Endometrial microvascular endothelial cells (primary cell): ENCODE data around the gene LRRN2. TPM values are rescaled to one million over a fixed set of nuclear protein-coding genes. Genes with fewer than 3 reads are reported as not detected.

Source experiments
- in situ Hi-C: cut with HindIII; loops from 2 replicates; pipeline ENCODE4 v1.10.0; 2017; ENCODE audit warnings: low sequenced_read_pairs, low pct_unique_long_range_greater_than_20kb; ENCODE audit errors: inconsistent ontology term
- total RNA-seq: library from RNA; depleted of rRNA; stranded (reverse); fragments of >200 nt; gene quantifications from one replicate; pipeline ENCODE4 v1.2.3, GENCODE V29; 2015; ENCODE audit errors: inconsistent ontology term

The LRRN2 gene
- total RNA-seq, 1 donor from 2014 or later, result not detected

DNA sequence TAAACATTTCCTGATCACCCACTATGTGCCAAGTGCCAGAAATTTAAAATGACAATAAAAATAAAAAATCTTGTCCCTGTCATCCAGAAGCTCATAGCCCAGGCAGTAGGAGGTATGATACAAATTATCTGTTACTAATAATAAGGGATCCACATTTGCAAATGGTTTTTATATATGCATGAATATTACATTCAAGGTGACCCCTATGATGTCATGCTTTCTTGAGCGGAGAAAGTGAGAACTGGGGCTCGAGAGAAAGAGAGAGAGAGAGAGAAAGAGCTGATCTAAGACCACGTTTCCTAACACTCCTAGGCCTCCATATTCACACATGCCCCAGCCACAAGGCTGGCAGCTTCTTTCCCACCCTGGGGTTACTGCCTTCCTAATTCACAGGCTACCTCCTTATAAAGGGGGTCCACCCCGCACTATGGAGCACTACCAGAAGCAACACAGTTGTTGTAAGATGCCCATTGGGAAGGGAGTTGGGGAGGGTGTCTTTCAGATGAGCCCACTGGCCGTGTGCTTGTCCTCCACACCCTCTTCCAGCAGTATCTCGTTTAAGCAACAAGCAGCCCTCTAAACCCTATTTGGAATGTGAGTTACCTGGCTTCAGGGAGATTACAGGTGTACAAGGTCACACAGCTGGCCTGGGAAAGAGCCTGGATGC, 28.8 kb upstream of the LRRN2 start:
- in situ Hi-C loops, result no loop called here

DNA sequence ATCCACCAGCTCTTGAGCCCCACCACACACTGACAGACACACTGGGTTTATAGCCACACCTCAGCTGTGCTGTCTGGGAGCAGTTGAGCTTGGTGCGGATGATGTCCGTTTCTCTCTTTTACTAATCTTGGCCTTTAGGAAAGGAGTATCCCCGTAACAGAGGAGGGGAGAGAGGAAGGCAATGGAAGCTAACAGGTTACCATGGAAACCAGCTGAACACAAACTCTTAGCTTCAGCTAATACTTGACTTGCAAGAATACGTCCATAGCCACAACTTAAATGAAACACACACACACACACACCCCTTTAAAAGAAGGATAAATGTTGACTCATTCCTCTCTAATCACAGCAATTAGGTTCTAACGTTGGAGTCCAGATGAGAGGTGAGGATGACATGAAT, 28.0 kb upstream of the LRRN2 start:
- in situ Hi-C loops, result no loop called here

- in situ Hi-C loops, result no loop called here
These were observed 27.3 kb upstream of the LRRN2 start for GRCh38 chr1:204712708-204713430.

DNA sequence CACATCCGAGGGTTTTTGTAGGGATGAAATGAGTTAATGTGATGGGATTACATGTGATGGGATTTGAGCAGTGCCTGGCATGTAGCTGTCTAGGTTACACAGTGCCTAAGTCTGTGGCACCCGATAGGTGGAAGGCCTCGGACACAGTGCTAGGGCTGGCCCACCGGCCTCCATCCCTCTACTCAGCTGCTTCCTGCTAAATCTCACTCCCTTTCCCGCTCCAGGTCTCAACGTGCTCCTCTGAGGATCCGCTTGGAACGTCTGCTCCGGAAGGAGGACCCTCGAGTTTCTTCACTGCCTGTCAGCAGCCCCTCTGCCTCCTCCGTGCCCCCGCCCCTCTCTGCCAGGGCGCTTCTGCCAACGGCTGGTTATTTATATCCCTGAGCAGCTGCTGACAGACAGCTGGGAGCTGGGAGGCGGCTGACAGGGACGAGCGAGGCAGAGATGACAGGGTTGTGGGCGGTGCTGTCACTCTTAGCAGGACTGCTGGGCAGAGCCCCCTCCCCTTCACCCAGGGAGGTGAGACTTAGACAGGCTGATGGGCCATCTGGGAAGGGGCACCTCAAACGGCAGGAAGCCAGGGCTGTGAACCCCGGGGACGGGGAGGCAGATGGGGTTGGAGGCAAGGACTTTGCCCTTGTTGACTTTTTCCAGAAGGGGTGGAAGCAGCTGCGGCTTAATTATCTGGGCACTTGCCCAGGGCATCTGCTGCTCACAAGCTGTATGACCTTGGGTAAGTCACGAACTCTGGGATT, 26.6 kb upstream of the LRRN2 start:
- in situ Hi-C loops, result no loop called here

DNA sequence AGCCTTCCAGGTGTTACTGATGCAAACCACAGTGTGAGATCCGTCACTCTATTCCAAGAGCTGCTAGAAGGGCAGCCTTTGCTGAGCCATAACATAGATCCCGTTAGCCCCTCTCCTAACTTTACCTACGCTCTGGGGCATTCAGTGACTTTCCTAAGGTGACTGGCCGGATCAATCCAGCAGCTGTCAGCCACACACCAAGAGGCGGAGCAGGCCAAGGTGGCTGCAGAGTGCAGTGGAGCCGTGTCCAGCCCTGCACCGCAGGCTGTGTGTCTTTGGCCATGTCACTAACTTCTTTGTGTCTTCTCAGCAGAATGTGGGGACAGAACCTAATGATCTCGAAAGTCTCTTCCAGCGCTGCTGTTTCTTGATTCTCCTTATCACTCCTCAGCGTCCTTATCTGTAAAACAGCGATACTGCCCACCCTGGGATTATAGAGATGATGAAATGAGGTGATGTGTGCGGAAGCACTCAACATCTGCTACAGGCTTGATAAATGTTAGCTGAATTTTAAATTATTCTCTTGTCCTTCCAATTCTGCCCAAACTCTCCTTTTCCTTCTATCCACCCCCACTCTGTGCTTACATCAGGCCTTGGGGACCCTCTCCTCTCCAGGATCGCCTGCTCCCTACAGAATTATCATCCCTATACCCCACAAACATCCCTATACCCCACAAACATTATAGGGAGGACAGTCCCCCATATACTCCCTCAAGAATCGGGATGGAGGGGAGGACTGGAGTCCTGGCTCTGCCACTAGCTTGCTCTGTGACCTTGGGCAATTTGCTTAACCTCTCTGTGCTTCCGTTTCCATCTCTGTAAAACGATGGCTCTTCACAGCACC, 25.8 kb upstream of the LRRN2 start:
- in situ Hi-C loops, result no loop called here

DNA sequence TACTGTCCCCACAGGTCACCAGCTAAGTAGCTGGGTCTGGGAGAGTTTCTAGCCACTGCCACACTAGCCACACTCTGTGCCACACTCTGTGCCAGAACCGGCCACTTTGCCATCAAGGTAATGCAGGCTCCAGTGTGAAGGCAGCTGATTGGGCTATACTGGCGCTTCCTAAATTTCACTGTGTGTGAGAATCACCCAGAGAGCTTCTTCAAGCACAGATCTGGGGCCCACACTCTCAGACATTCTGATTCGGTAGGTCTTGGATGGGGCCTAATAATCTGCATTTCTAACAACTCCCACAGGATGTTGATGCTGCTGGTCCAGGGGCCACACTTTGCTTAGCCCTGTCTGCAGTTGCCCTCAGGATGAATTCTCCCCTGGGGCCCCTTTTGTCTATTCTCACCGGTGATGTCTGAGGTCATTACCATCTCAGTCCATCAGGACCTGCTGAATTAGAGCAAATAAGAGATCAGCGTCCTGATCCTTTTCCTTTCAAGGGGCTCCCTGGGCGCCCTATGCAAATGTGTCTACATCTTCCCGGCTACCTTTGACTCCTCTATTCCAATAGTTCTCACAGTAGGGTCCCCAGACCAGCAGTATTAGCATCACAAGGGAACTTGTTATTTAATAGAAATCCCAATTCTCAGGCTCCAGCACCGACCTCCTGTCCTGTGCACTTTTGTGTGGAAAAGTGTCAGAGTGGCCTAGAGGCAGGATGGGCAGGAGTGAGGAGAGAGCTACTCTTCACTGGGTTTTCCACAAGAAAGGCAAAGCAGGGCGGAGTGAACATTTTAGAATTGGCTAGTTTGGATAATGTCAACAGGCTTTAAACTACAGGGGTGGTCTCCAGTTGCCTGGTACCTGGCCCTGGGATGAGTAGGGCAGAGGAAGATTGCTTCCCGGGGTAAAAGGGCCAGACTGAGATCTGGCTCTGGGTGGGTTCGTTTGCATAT, 24.7 kb upstream of the LRRN2 start:
- in situ Hi-C loops, result no loop called here

DNA sequence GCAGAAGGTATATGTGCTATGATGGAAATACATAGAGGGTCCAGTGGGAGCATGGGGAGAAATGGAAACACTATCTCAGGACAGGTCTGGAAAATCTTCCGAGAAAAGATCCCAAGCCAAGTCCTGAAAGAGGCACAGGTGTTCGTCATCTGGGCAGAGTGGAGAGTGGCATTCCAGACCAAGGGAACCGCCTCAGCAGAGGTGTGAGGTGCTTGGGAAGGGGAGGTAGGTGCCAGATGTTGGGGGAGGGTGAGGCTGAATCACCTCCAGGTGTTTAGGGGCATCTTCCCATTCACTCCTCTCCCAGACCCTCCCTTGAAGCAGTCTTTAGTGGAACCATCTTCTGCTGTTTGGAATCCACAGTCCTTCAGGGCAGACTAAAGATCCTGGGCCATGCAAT, 23.5 kb upstream of the LRRN2 start:
- in situ Hi-C loops, result no loop called here

DNA sequence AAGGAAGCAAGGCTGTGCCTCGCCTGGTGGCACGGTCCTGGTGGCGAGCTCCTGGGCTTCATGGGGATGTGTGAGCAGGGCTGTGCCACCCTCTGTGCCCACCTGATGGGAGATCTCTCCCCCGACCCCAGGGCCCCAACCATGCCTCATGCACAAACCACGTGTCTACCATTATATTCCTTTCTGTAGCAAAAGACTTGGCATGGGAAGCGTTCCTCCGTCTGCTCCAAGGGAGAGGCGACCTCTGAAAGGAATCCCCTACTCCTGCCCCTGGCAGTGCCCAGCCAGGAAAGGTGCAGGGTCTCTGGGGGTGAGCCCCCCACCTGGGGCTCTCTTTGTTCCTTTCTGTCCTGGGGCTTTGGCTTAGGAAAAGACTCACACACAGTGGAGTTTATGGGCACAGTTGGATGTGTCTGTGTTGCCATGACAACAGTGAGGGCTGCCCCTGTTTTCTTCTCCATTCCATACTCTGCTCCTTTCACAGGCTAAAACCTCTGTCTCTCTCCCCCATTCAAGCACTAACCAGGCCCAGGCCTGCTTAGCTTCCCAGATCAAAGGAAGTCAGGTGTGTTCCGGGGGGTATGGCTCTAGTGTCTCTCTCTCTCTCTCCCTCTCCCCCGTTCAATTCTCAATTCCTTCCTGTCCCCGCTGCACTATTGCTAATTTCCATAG, 21.4 kb upstream of the LRRN2 start:
- in situ Hi-C loops, result no loop called here

GRCh38 chr1:204705888-204706837, 20.6 kb upstream of the LRRN2 start:
- in situ Hi-C loops, result no loop called here

- in situ Hi-C loops, result no loop called here
These were observed 19.9 kb upstream of the LRRN2 start for GRCh38 chr1:204705493-204705811.

DNA sequence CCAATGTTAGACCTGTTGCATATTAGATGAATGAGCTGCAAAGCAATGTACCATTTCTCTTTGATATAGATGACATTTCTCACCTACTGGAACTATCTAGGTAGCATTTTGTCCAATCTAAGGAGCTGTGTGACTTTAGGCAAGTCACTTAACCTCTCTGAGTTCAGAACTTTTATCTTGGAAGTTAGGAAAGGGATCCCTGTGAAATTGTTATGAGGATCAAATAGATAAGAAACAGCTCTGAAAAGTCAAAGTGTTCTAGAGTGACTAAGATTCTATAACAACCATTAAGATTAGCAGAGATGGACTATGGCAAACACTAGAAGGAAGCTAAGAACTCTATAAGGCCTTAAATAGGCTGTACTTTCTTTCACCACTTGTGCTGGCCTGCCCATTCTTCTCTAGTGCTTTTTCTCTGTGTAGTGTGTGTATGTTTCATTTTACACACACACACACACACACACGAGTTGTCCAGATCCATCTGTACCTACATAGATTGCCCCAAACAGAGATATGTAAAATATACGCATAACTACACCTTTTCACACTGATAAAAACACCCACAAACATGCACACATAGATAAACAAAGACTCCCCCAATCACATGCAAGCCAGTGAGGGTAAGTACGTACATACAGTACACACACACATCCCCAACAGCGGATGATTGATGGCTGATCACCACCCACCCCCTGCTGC, 19.4 kb upstream of the LRRN2 start:
- in situ Hi-C loops, result no loop called here

DNA sequence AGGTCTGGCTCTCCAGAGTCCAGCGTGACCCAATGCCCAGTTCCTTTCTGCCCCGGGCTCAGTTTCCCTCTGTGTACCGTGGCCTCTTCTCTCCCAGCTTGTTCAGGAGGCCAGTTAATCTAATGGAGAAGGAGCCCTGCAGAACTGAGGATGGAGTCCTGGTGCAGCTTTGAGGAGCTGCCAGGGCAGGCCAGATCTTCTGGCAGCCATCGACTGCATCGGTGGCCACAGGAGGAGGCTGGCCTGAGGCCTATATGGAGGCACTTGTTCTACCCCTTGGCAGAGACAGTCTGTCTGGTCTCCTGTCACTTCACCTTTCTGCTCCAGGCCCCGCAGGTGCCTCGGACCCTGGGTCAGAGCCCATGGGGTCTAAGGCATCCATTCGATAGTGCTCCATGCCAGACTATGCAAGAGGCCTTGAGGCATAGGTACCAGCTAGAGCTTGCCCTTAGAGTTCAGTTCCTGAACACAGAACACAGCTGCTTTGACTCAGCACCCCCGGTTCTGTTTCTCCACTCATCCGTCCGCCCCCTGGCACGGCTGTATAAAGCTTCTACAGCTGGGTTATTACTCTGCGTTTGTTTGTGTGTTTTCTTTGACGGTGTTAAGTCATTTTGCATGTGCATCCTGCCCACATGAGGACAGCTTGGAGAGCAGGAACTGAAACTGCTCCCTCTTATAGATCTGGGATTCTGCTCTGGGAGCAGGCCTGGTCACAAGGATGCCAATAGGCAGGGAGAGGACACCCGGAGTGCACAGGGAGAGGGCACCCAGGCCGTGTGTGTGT, 18.5 kb upstream of the LRRN2 start:
- in situ Hi-C loops, result no loop called here

- in situ Hi-C loops, result no loop called here
These were observed 17.7 kb upstream of the LRRN2 start for GRCh38 chr1:204703268-204703664.

DNA sequence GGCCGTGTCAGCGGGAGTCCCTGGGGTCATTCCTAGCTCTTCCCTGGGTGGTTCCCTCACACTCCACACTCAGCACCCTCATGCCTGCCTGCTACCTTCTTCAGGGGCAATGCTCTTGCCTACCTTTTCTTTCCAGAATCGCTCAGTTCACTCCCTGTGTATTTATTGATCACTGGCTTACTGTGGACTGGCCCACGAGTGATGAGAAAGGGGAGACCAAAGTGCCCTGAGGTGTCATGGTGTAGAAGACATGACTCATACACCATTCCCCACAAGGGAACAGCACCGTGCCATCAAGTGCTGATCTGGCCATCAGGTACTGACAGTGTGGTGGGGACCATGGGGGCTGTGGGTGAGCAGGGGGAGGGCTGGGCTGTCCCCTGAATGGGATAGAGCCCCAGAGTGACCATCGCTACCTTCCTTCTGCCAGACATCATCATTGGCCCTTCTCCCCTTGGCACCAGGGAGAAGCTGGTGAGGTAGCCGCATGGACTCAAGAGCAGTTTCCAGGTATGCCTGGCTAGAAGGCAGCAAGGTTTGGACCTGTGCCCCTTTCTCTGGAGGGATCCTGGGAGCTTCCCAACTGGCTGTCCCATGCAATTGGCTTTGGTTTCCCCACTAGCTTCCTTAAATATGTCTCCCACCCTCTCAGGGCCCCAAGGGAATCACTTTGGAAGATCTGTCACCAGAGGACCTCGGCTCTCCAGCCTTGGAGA, 17.2 kb upstream of the LRRN2 start:
- in situ Hi-C loops, result no loop called here

- in situ Hi-C loops, result no loop called here
These were observed 15.7 kb upstream of the LRRN2 start for GRCh38 chr1:204701229-204701628.
